Gastrocnemius medialis (tissue), 4 donors: ENCODE results near the gene SYDE1. TPM values are rescaled to one million over a fixed set of nuclear protein-coding genes. Genes with fewer than 3 reads are reported as not detected.

Source experiments
- ATAC-seq, 2 donors: fragments of 150-250 bp; one replicate each; pipeline ENCODE4 v1.9.1; 2016
- DNase-seq, 2 donors: peaks; one replicate each; pipeline ENCODE4 v3.0.0-alpha.2; 2019
- H3K27ac ChIP-seq, 4 donors: fragments of 200-600 bp; sonication (generic); 1 replicate in 1 of 4; 2 replicates in 3 of 4; pipeline ENCODE4 v1.5.1; 2016 to 2018; ENCODE audit warnings: mild to moderate bottlenecking in 2 of 4, moderate library complexity in 1 of 4
- H3K27me3 ChIP-seq, 3 donors: fragments of 200-600 bp; sonication (generic) in 2 of 3; 1 replicate in 1 of 3; 2 replicates in 2 of 3; pipeline versions ENCODE4 v1.5.1 to v1.6.0; 2016 to 2019; ENCODE audit warnings: mild to moderate bottlenecking in 1 of 3, moderate library complexity in 1 of 3
- H3K36me3 ChIP-seq, 2 donors: fragments of 200-600 bp; sonication (generic) in 1 of 2; one replicate each; pipeline ENCODE4 v1.5.1; 2017 to 2018
- H3K4me1 ChIP-seq, 2 donors: fragments of 200-600 bp; sonication (generic) in 1 of 2; one replicate each; pipeline ENCODE4 v1.5.1; 2016 to 2017; ENCODE audit warnings: mild to moderate bottlenecking in 2 of 2
- H3K4me3 ChIP-seq, 4 donors: fragments of 200-600 bp; sonication (generic) in 3 of 4; 1 replicate in 1 of 4; 2 replicates in 3 of 4; pipeline ENCODE4 v1.5.1; 2016 to 2019; ENCODE audit warnings: mild to moderate bottlenecking in 2 of 4
- H3K9me3 ChIP-seq, 3 donors: fragments of 200-600 bp; sonication (generic) in 2 of 3; 1 replicate in 1 of 3; 2 replicates in 2 of 3; pipeline ENCODE4 v1.5.1; 2016 to 2019
- CTCF ChIP-seq, 5 experiments: fragments of 450-650 bp in 3 of 5; fragments of 200-600 bp in 2 of 5; sonication (generic) in 2 of 5; IDR thresholded peaks in 4 of 5; conservative IDR thresholded peaks in 1 of 5; 1 replicate in 4 of 5; 2 replicates in 1 of 5; pipeline ENCODE4 v1.5.1; 2016 to 2019; ENCODE audit warnings: antibody characterized with exemption in 5 of 5, mild to moderate bottlenecking in 3 of 5, moderate library complexity in 3 of 5
- POLR2A ChIP-seq, 2 donors: fragments of 450-650 bp; IDR thresholded peaks; one replicate each; pipeline ENCODE4 v1.6.1; 2017; ENCODE audit warnings: antibody characterized with exemption in 2 of 2, mild to moderate bottlenecking in 2 of 2, moderate library complexity in 2 of 2
- in situ Hi-C, 4 donors: fragments of 200-750 bp; cut with MboI; loops; one replicate each; pipeline versions ENCODE4 v1.15.0 to v1.8.0; 2017; ENCODE audit warnings: low sequenced_read_pairs in 4 of 4
- intact Hi-C: fragments of 100-400 bp; cut with DNase I; formaldehyde crosslinking; loops from one replicate; pipeline ENCODE4 v1.15.1; 2023; ENCODE audit warnings: low total_unique reads
- total RNA-seq, 4 donors: library from RNA; depleted of rRNA; stranded (reverse); fragments of >200 nt; gene quantifications; one replicate each; pipeline versions ENCODE4 v1.1.0 to v1.2.3, GENCODE V29; 2016

Gene SYDE1
- total RNA-seq, 4 donors from 2014 or later = 3.2 to 6.3 (median 5.2) TPM

- no peaks in the 10 kb centered on the region for H3K36me3 ChIP-seq
These were observed 3.2 kb downstream of the SYDE1 start for GRCh38 chr19:15110418-15110815.

GRCh38 chr19:15111758-15112157, 4.6 kb downstream of the SYDE1 start:
- Histone ChIP-seq H3K4me1 (peaks cover 0 to 2% of the 10 kb centered on the region in 2 donors), H3K36me3 (peaks cover 0 to 12% of the 10 kb centered on the region in 2 donors), H3K27ac (no peak overlapping the region), H3K9me3 (no peaks in the 10 kb centered on the region), H3K4me3 (no peak overlapping the region), H3K27me3 (peaks cover 0 to 9% (median 9%) of the 10 kb centered on the region in 3 donors)
- TF ChIP-seq POLR2A (IDR thresholded peaks at IDR 0.05) (no peak), CTCF (IDR thresholded peaks at IDR 0.05 in 4 of 5, conservative IDR thresholded peaks at IDR 0.05 in 1 of 5) (no peak)
- in situ Hi-C loops = no loop called here
- no peak for ATAC-seq
- intact Hi-C loops = no loop called here
- no peak for DNase-seq

More at GRCh38 chr19:15110418-15110815, 3.2 kb downstream of the SYDE1 start:
- peaks cover 0 to 2% of the 10 kb centered on the region in 2 donors for H3K4me1 ChIP-seq
- DNase-seq = no peak
- H3K9me3 ChIP-seq = no peaks in the 10 kb centered on the region
- ATAC-seq = no peak
- in situ Hi-C loops (no loop called here), intact Hi-C loops (no loop called here)
- no peak overlapping the region for H3K4me3 ChIP-seq
- no peak for TF ChIP-seq CTCF (IDR thresholded peaks at IDR 0.05 in 4 of 5, conservative IDR thresholded peaks at IDR 0.05 in 1 of 5)
- TF ChIP-seq POLR2A (IDR thresholded peaks at IDR 0.05) = no peak
- no peak overlapping the region for H3K27ac ChIP-seq
- H3K27me3 ChIP-seq = peaks cover 9 to 20% (median 10%) of the 10 kb centered on the region in 3 donors

GRCh38 chr19:15112385-15112784, 5.2 kb downstream of the SYDE1 start:
- intact Hi-C loops = no loop called here

GRCh38 chr19:15113245-15114152, 6.3 kb downstream of the SYDE1 start:
- peak in 1 of 2 donors; percentile 13 for ATAC-seq
- H3K27ac ChIP-seq = peak overlapping the region in 1 of 4 donors; percentile 59
- H3K4me3 ChIP-seq = no peak overlapping the region
- no peaks in the 10 kb centered on the region for H3K4me1 ChIP-seq
- no peaks in the 10 kb centered on the region for H3K27me3 ChIP-seq
- intact Hi-C loops (no loop called here), in situ Hi-C loops (no loop called here)
- peaks cover 0 to 29% of the 10 kb centered on the region in 2 donors for H3K36me3 ChIP-seq
- TF ChIP-seq POLR2A (IDR thresholded peaks at IDR 0.05) = no peak
- TF ChIP-seq CTCF (IDR thresholded peaks at IDR 0.05 in 4 of 5, conservative IDR thresholded peaks at IDR 0.05 in 1 of 5) = no peak
- H3K9me3 ChIP-seq = no peaks in the 10 kb centered on the region
- no peak for DNase-seq

More at GRCh38 chr19:15112385-15112784, 5.2 kb downstream of the SYDE1 start:
- H3K9me3 ChIP-seq = no peaks in the 10 kb centered on the region
- TF ChIP-seq POLR2A (IDR thresholded peaks at IDR 0.05) (no peak), CTCF (IDR thresholded peaks at IDR 0.05 in 4 of 5, conservative IDR thresholded peaks at IDR 0.05 in 1 of 5) (no peak)
- peaks cover 0 to 5% (median 5%) of the 10 kb centered on the region in 3 donors for H3K27me3 ChIP-seq
- H3K4me3 ChIP-seq = no peak overlapping the region
- H3K4me1 ChIP-seq = no peaks in the 10 kb centered on the region
- H3K36me3 ChIP-seq = peaks cover 0 to 18% of the 10 kb centered on the region in 2 donors
- ATAC-seq (no peak), DNase-seq (no peak)
- no peak overlapping the region for H3K27ac ChIP-seq
- in situ Hi-C loops = no loop called here
